Measurements from ENCODE around the gene SV2B.

The SV2B gene, protein sequence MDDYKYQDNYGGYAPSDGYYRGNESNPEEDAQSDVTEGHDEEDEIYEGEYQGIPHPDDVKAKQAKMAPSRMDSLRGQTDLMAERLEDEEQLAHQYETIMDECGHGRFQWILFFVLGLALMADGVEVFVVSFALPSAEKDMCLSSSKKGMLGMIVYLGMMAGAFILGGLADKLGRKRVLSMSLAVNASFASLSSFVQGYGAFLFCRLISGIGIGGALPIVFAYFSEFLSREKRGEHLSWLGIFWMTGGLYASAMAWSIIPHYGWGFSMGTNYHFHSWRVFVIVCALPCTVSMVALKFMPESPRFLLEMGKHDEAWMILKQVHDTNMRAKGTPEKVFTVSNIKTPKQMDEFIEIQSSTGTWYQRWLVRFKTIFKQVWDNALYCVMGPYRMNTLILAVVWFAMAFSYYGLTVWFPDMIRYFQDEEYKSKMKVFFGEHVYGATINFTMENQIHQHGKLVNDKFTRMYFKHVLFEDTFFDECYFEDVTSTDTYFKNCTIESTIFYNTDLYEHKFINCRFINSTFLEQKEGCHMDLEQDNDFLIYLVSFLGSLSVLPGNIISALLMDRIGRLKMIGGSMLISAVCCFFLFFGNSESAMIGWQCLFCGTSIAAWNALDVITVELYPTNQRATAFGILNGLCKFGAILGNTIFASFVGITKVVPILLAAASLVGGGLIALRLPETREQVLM

GRCh38 chr15:91099995-91100813 lies at the start of gene SV2B:
TSS of gene SV2B (plus strand) at chr15:91100257. CDS start at chr15:91226264, 126,007 bp downstream.
- Mint-ChIP-seq H3K4me3 (peak within 1 kb of the TSS; percentile 75), H3K27me3 (peaks cover 79% of the 10 kb centered on the region), H3K9me3 (no peaks in the 10 kb centered on the region), H3K36me3 (ENCODE audit: low read depth) (no peaks in the 10 kb centered on the region), H3K27ac (peak within 1 kb of the TSS; percentile 42), H3K4me1 (ENCODE audit: low read depth) (peaks cover 21% of the 10 kb centered on the region)
- DNase-seq, result peak; percentile 61

GRCh38 chr15:91051248-91051647 lies 48.8 kb upstream of the SV2B start:
- H3K36me3 Mint-ChIP-seq (ENCODE audit: low read depth), result no peaks in the 10 kb centered on the region
- H3K9me3 Mint-ChIP-seq, result no peaks in the 10 kb centered on the region
- H3K4me1 Mint-ChIP-seq (ENCODE audit: low read depth), result peaks cover 11% of the 10 kb centered on the region
- H3K4me3 Mint-ChIP-seq, result no peak overlapping the region
- no peak for DNase-seq
- H3K27me3 Mint-ChIP-seq, result peaks cover 21% of the 10 kb centered on the region
- H3K27ac Mint-ChIP-seq, result no peak overlapping the region

- H3K4me3 Mint-ChIP-seq, result no peak overlapping the region
- DNase-seq, result no peak
- peaks cover 1% of the 10 kb centered on the region for H3K4me1 Mint-ChIP-seq (ENCODE audit: low read depth)
- no peaks in the 10 kb centered on the region for H3K9me3 Mint-ChIP-seq
- H3K36me3 Mint-ChIP-seq (ENCODE audit: low read depth), result no peaks in the 10 kb centered on the region
- peaks cover 50% of the 10 kb centered on the region for H3K27me3 Mint-ChIP-seq
- H3K27ac Mint-ChIP-seq, result no peak overlapping the region
Measured at GRCh38 chr15:91054816-91055215, 45.2 kb upstream of the SV2B start.

GRCh38 chr15:91055548-91056331 lies 44.3 kb upstream of the SV2B start:
- H3K4me3 Mint-ChIP-seq, result no peak overlapping the region
- DNase-seq, result peak; percentile 53
- no peaks in the 10 kb centered on the region for H3K36me3 Mint-ChIP-seq (ENCODE audit: low read depth)
- no peak overlapping the region for H3K27ac Mint-ChIP-seq
- peaks cover 1% of the 10 kb centered on the region for H3K4me1 Mint-ChIP-seq (ENCODE audit: low read depth)
- peaks cover 55% of the 10 kb centered on the region for H3K27me3 Mint-ChIP-seq
- H3K9me3 Mint-ChIP-seq, result no peaks in the 10 kb centered on the region

DNA sequence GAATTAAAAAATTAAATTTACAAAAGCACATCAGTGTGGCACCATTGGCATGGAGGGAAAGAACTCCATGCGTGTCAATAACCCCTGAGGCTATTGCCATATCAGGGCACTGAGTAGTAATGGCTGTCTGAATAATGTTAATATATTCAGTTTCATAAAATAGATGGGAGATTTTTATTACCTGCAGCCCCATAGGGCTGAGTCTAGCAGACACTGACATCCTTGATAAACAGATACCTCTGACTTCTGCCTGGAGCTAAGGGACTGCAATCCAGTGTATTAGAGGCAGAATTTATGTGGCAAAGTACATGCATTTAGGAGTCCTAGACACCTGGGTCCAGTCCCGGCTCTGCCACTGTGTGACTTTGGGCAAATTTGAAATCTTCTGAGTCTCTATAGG lies 38.8 kb upstream of the SV2B start:
- Mint-ChIP-seq H3K27ac (no peak overlapping the region), H3K4me3 (no peak overlapping the region), H3K4me1 (ENCODE audit: low read depth) (peaks cover under 1% of the 10 kb centered on the region), H3K27me3 (peaks cover 38% of the 10 kb centered on the region), H3K9me3 (peaks cover 8% of the 10 kb centered on the region), H3K36me3 (ENCODE audit: low read depth) (no peaks in the 10 kb centered on the region)
- no peak for DNase-seq

GRCh38 chr15:91061997-91062396 lies 38.1 kb upstream of the SV2B start:
- DNase-seq, result no peak
- Mint-ChIP-seq H3K4me3 (no peak overlapping the region), H3K9me3 (peaks cover 8% of the 10 kb centered on the region), H3K27me3 (peaks cover 32% of the 10 kb centered on the region), H3K27ac (no peak overlapping the region), H3K36me3 (ENCODE audit: low read depth) (no peaks in the 10 kb centered on the region), H3K4me1 (ENCODE audit: low read depth) (no peaks in the 10 kb centered on the region)

- H3K27me3 Mint-ChIP-seq, result peaks cover 19% of the 10 kb centered on the region
- H3K27ac Mint-ChIP-seq, result no peak overlapping the region
- no peaks in the 10 kb centered on the region for H3K36me3 Mint-ChIP-seq (ENCODE audit: low read depth)
- no peak for DNase-seq
- H3K4me1 Mint-ChIP-seq (ENCODE audit: low read depth), result no peaks in the 10 kb centered on the region
- H3K9me3 Mint-ChIP-seq, result peaks cover 8% of the 10 kb centered on the region
- no peak overlapping the region for H3K4me3 Mint-ChIP-seq
Measured at GRCh38 chr15:91065505-91065904, 34.6 kb upstream of the SV2B start.

- DNase-seq, result no peak
- Mint-ChIP-seq H3K9me3 (peaks cover 8% of the 10 kb centered on the region), H3K27ac (no peak overlapping the region), H3K36me3 (ENCODE audit: low read depth) (no peaks in the 10 kb centered on the region), H3K27me3 (peaks cover 19% of the 10 kb centered on the region), H3K4me1 (ENCODE audit: low read depth) (no peaks in the 10 kb centered on the region), H3K4me3 (no peak overlapping the region)
Measured at GRCh38 chr15:91067036-91067435, 33.0 kb upstream of the SV2B start.

DNA sequence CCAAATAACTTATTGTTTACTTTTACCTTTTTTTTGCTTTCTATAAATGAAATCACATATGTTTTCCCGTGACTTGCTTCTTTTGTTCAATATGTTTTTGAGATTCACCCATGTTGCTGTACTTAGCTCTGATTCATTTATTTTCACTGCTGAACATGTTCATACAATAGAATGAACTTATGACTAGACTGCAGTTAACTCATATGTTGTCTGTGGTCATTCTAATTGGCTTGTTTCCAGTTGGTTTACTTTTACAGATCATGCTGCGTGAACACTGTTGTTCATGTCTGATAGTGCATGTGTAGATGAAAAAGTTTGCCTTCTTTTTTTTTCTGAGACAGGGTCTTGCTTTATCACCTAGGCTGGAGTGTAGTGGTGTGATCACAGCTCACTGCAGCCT lies 31.6 kb upstream of the SV2B start:
- peaks cover 29% of the 10 kb centered on the region for H3K27me3 Mint-ChIP-seq
- peaks cover 8% of the 10 kb centered on the region for H3K9me3 Mint-ChIP-seq
- no peak overlapping the region for H3K27ac Mint-ChIP-seq
- H3K4me3 Mint-ChIP-seq, result no peak overlapping the region
- no peaks in the 10 kb centered on the region for H3K36me3 Mint-ChIP-seq (ENCODE audit: low read depth)
- no peaks in the 10 kb centered on the region for H3K4me1 Mint-ChIP-seq (ENCODE audit: low read depth)
- DNase-seq, result no peak

- Mint-ChIP-seq H3K27me3 (peaks cover 29% of the 10 kb centered on the region), H3K27ac (no peak overlapping the region), H3K9me3 (peaks cover 8% of the 10 kb centered on the region), H3K4me1 (ENCODE audit: low read depth) (no peaks in the 10 kb centered on the region), H3K36me3 (ENCODE audit: low read depth) (no peaks in the 10 kb centered on the region), H3K4me3 (no peak overlapping the region)
- no peak for DNase-seq
Measured at GRCh38 chr15:91068966-91069365, 31.1 kb upstream of the SV2B start.

- Mint-ChIP-seq H3K4me1 (ENCODE audit: low read depth) (no peaks in the 10 kb centered on the region), H3K4me3 (no peak overlapping the region), H3K27me3 (peaks cover 29% of the 10 kb centered on the region), H3K36me3 (ENCODE audit: low read depth) (no peaks in the 10 kb centered on the region), H3K9me3 (no peaks in the 10 kb centered on the region), H3K27ac (no peak overlapping the region)
- no peak for DNase-seq
Measured at GRCh38 chr15:91070872-91071271, 29.2 kb upstream of the SV2B start.

GRCh38 chr15:91072161-91072560 lies 27.9 kb upstream of the SV2B start:
- H3K4me3 Mint-ChIP-seq, result no peak overlapping the region
- no peak for DNase-seq
- H3K36me3 Mint-ChIP-seq (ENCODE audit: low read depth), result no peaks in the 10 kb centered on the region
- H3K4me1 Mint-ChIP-seq (ENCODE audit: low read depth), result no peaks in the 10 kb centered on the region
- peaks cover 27% of the 10 kb centered on the region for H3K27me3 Mint-ChIP-seq
- no peak overlapping the region for H3K27ac Mint-ChIP-seq
- H3K9me3 Mint-ChIP-seq, result no peaks in the 10 kb centered on the region

- peaks cover 27% of the 10 kb centered on the region for H3K27me3 Mint-ChIP-seq
- H3K9me3 Mint-ChIP-seq, result no peaks in the 10 kb centered on the region
- no peak for DNase-seq
- H3K27ac Mint-ChIP-seq, result no peak overlapping the region
- no peak overlapping the region for H3K4me3 Mint-ChIP-seq
- no peaks in the 10 kb centered on the region for H3K36me3 Mint-ChIP-seq (ENCODE audit: low read depth)
- no peaks in the 10 kb centered on the region for H3K4me1 Mint-ChIP-seq (ENCODE audit: low read depth)
Measured at GRCh38 chr15:91073077-91073476, 27.0 kb upstream of the SV2B start.

- Mint-ChIP-seq H3K27ac (no peak overlapping the region), H3K9me3 (peaks cover 4% of the 10 kb centered on the region), H3K4me3 (no peak overlapping the region), H3K36me3 (ENCODE audit: low read depth) (no peaks in the 10 kb centered on the region), H3K27me3 (peaks cover 27% of the 10 kb centered on the region), H3K4me1 (ENCODE audit: low read depth) (no peaks in the 10 kb centered on the region)
- no peak for DNase-seq
Measured at GRCh38 chr15:91073768-91074167, 26.3 kb upstream of the SV2B start.
